MM.1S (cell line): ENCODE results near the gene CCNYL1.

Source experiments
- DNase-seq: peaks from one replicate; pipeline ENCODE4 v3.0.0-alpha.2; 2015
- H2AFZ ChIP-seq: fragments of 300-600 bp; sonication (generic); 2 replicates; pipeline ENCODE4 v1.6.0; 2016; ENCODE audit warnings: antibody characterized with exemption, low read length
- H3F3A ChIP-seq: fragments of 300-600 bp; sonication (generic); 2 replicates; pipeline ENCODE4 v1.6.1; 2016; ENCODE audit warnings: mild to moderate bottlenecking, antibody characterized with exemption, low read length, moderate library complexity, mixed read lengths; ENCODE audit not compliant: insufficient read depth
- H3K27ac ChIP-seq: fragments of 300-600 bp; sonication (generic); 2 replicates; pipeline ENCODE4 v1.5.1; 2016; ENCODE audit warnings: mild to moderate bottlenecking, low read length
- H3K27me3 ChIP-seq: fragments of 300-600 bp; sonication (generic); replicated peaks from 2 replicates; pipeline ENCODE4 v1.6.0; 2016; ENCODE audit warnings: low read length; ENCODE audit not compliant: insufficient read depth
- H3K36me3 ChIP-seq: fragments of 300-600 bp; sonication (generic); replicated peaks from 2 replicates; pipeline ENCODE4 v1.6.1; 2016; ENCODE audit warnings: mild to moderate bottlenecking, low read length, mixed read lengths; ENCODE audit not compliant: insufficient read depth
- H3K4me1 ChIP-seq: fragments of 300-600 bp; sonication (generic); 2 replicates; pipeline ENCODE4 v1.6.1; 2016; ENCODE audit warnings: low read length, mixed read lengths
- H3K4me2 ChIP-seq: fragments of 300-600 bp; sonication (generic); 2 replicates; pipeline ENCODE4 v1.6.0; 2016; ENCODE audit warnings: low read depth, low read length
- H3K4me3 ChIP-seq: fragments of 300-600 bp; sonication (generic); 2 replicates; pipeline ENCODE4 v1.5.1; 2016; ENCODE audit warnings: low read length, mixed read lengths
- H3K79me2 ChIP-seq: fragments of 300-600 bp; sonication (generic); 2 replicates; pipeline ENCODE4 v1.6.1; 2016; ENCODE audit warnings: mixed run types, low read length, mixed read lengths
- H3K9ac ChIP-seq: fragments of 300-600 bp; sonication (generic); 2 replicates; pipeline ENCODE4 v1.6.1; 2016; ENCODE audit warnings: low read length, mixed read lengths
- H3K9me2 ChIP-seq: fragments of 300-600 bp; sonication (generic); replicated peaks from 2 replicates; pipeline ENCODE4 v1.6.1; 2016; ENCODE audit warnings: mild to moderate bottlenecking, low read length, mixed read lengths; ENCODE audit not compliant: insufficient read depth
- H3K9me3 ChIP-seq: fragments of 300-600 bp; sonication (generic); replicated peaks from 2 replicates; pipeline ENCODE4 v1.6.1; 2016; ENCODE audit warnings: mild to moderate bottlenecking, low read length, mixed read lengths; ENCODE audit not compliant: insufficient read depth
- H4K20me1 ChIP-seq: fragments of 300-600 bp; sonication (generic); 2 replicates; pipeline ENCODE4 v1.6.1; 2016; ENCODE audit warnings: mild to moderate bottlenecking, low read length, moderate library complexity, mixed read lengths; ENCODE audit not compliant: insufficient read depth
- EZH2 ChIP-seq: fragments of 300-600 bp; sonication (generic); optimal IDR thresholded peaks from 2 replicates; pipeline ENCODE3; 2017; ENCODE audit warnings: low read depth, mild to moderate bottlenecking, antibody characterized with exemption, low read length, mixed read lengths
- EZH2phosphoT487 ChIP-seq: fragments of 300-600 bp; sonication (generic); IDR thresholded peaks from 2 replicates; pipeline ENCODE4 v1.6.1; 2018; ENCODE audit warnings: antibody characterized with exemption, low read length
- TF ChIP-seq, protein P1 (sequence below): fragments of 300-600 bp; sonication (generic); IDR thresholded peaks from 2 replicates; pipeline ENCODE4 v1.5.1; 2016; ENCODE audit warnings: antibody characterized with exemption, low read length, mixed read lengths

The CCNYL1 gene

GRCh38 chr2:207802650-207803049 is 91.2 kb downstream of the CCNYL1 start:
- no peak for DNase-seq
- no peaks in the 10 kb centered on the region for H3K79me2 ChIP-seq
- no peaks in the 10 kb centered on the region for H3K4me1 ChIP-seq
- H3K27me3 ChIP-seq: no peaks in the 10 kb centered on the region
- no peaks in the 10 kb centered on the region for H3K36me3 ChIP-seq
- TF ChIP-seq EZH2 (no peak), EZH2phosphoT487 (no peak)
- TF ChIP-seq, protein P1, sequence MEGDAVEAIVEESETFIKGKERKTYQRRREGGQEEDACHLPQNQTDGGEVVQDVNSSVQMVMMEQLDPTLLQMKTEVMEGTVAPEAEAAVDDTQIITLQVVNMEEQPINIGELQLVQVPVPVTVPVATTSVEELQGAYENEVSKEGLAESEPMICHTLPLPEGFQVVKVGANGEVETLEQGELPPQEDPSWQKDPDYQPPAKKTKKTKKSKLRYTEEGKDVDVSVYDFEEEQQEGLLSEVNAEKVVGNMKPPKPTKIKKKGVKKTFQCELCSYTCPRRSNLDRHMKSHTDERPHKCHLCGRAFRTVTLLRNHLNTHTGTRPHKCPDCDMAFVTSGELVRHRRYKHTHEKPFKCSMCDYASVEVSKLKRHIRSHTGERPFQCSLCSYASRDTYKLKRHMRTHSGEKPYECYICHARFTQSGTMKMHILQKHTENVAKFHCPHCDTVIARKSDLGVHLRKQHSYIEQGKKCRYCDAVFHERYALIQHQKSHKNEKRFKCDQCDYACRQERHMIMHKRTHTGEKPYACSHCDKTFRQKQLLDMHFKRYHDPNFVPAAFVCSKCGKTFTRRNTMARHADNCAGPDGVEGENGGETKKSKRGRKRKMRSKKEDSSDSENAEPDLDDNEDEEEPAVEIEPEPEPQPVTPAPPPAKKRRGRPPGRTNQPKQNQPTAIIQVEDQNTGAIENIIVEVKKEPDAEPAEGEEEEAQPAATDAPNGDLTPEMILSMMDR: no peak
- no peaks in the 10 kb centered on the region for H3K9me3 ChIP-seq
- H3K4me2 ChIP-seq: no peak overlapping the region
- H4K20me1 ChIP-seq: no peaks in the 10 kb centered on the region
- H3K4me3 ChIP-seq: no peak overlapping the region
- no peak overlapping the region for H2AFZ ChIP-seq
- H3K9me2 ChIP-seq: no peaks in the 10 kb centered on the region
- no peak overlapping the region for H3K9ac ChIP-seq
- no peak overlapping the region for H3K27ac ChIP-seq
- H3F3A ChIP-seq: no peaks in the 10 kb centered on the region
